Gastrocnemius medialis (tissue), 4 donors: Measurements from ENCODE around the gene PRPSAP2. TPM values are rescaled to one million over a fixed set of nuclear protein-coding genes. Genes with fewer than 3 reads are reported as not detected.

ENCODE experiments used
- ATAC-seq, 2 donors: fragments of 150-250 bp; one replicate each; pipeline ENCODE4 v1.9.1; 2016
- DNase-seq, 2 donors: peaks; one replicate each; pipeline ENCODE4 v3.0.0-alpha.2; 2019
- H3K27ac ChIP-seq, 4 donors: fragments of 200-600 bp; sonication (generic); 1 replicate in 1 of 4; 2 replicates in 3 of 4; pipeline ENCODE4 v1.5.1; 2016 to 2018; ENCODE audit warnings: mild to moderate bottlenecking in 2 of 4, moderate library complexity in 1 of 4
- H3K27me3 ChIP-seq, 3 donors: fragments of 200-600 bp; sonication (generic) in 2 of 3; 1 replicate in 1 of 3; 2 replicates in 2 of 3; pipeline versions ENCODE4 v1.5.1 to v1.6.0; 2016 to 2019; ENCODE audit warnings: mild to moderate bottlenecking in 1 of 3, moderate library complexity in 1 of 3
- H3K36me3 ChIP-seq, 2 donors: fragments of 200-600 bp; sonication (generic) in 1 of 2; one replicate each; pipeline ENCODE4 v1.5.1; 2017 to 2018
- H3K4me1 ChIP-seq, 2 donors: fragments of 200-600 bp; sonication (generic) in 1 of 2; one replicate each; pipeline ENCODE4 v1.5.1; 2016 to 2017; ENCODE audit warnings: mild to moderate bottlenecking in 2 of 2
- H3K4me3 ChIP-seq, 4 donors: fragments of 200-600 bp; sonication (generic) in 3 of 4; 1 replicate in 1 of 4; 2 replicates in 3 of 4; pipeline ENCODE4 v1.5.1; 2016 to 2019; ENCODE audit warnings: mild to moderate bottlenecking in 2 of 4
- H3K9me3 ChIP-seq, 3 donors: fragments of 200-600 bp; sonication (generic) in 2 of 3; 1 replicate in 1 of 3; 2 replicates in 2 of 3; pipeline ENCODE4 v1.5.1; 2016 to 2019
- CTCF ChIP-seq, 5 experiments: fragments of 450-650 bp in 3 of 5; fragments of 200-600 bp in 2 of 5; sonication (generic) in 2 of 5; IDR thresholded peaks in 4 of 5; conservative IDR thresholded peaks in 1 of 5; 1 replicate in 4 of 5; 2 replicates in 1 of 5; pipeline ENCODE4 v1.5.1; 2016 to 2019; ENCODE audit warnings: antibody characterized with exemption in 5 of 5, mild to moderate bottlenecking in 3 of 5, moderate library complexity in 3 of 5
- POLR2A ChIP-seq, 2 donors: fragments of 450-650 bp; IDR thresholded peaks; one replicate each; pipeline ENCODE4 v1.6.1; 2017; ENCODE audit warnings: antibody characterized with exemption in 2 of 2, mild to moderate bottlenecking in 2 of 2, moderate library complexity in 2 of 2
- in situ Hi-C, 4 donors: fragments of 200-750 bp; cut with MboI; loops; one replicate each; pipeline versions ENCODE4 v1.15.0 to v1.8.0; 2017; ENCODE audit warnings: low sequenced_read_pairs in 4 of 4
- intact Hi-C: fragments of 100-400 bp; cut with DNase I; formaldehyde crosslinking; loops from one replicate; pipeline ENCODE4 v1.15.1; 2023; ENCODE audit warnings: low total_unique reads
- total RNA-seq, 4 donors: library from RNA; depleted of rRNA; stranded (reverse); fragments of >200 nt; gene quantifications; one replicate each; pipeline versions ENCODE4 v1.1.0 to v1.2.3, GENCODE V29; 2016

Gene PRPSAP2
- total RNA-seq, 4 donors from 2014 or later, result 7.9 to 15.8 (median 10.3) TPM

GRCh38 chr17:18978050-18978449 is 120.1 kb downstream of the PRPSAP2 start:
- ATAC-seq, result no peak
- Histone ChIP-seq H3K4me3 (no peak overlapping the region), H3K36me3 (no peaks in the 10 kb centered on the region), H3K27ac (no peak overlapping the region), H3K9me3 (no peaks in the 10 kb centered on the region), H3K4me1 (no peaks in the 10 kb centered on the region), H3K27me3 (no peaks in the 10 kb centered on the region)
- in situ Hi-C loops (no loop called here), intact Hi-C loops (no loop called here)
- no peak for TF ChIP-seq POLR2A (IDR thresholded peaks at IDR 0.05)
- TF ChIP-seq CTCF (IDR thresholded peaks at IDR 0.05 in 4 of 5, conservative IDR thresholded peaks at IDR 0.05 in 1 of 5), result no peak
- no peak for DNase-seq

- in situ Hi-C loops, result no loop called here
- TF ChIP-seq CTCF (IDR thresholded peaks at IDR 0.05 in 4 of 5, conservative IDR thresholded peaks at IDR 0.05 in 1 of 5), result no peak
- no peak for TF ChIP-seq POLR2A (IDR thresholded peaks at IDR 0.05)
- Histone ChIP-seq H3K4me3 (no peak overlapping the region), H3K9me3 (no peaks in the 10 kb centered on the region), H3K27ac (no peak overlapping the region), H3K36me3 (no peaks in the 10 kb centered on the region), H3K4me1 (no peaks in the 10 kb centered on the region), H3K27me3 (no peaks in the 10 kb centered on the region)
- intact Hi-C loops, result no loop called here
- DNase-seq, result no peak
- ATAC-seq, result no peak
Observed at GRCh38 chr17:18978655-18979054, 120.7 kb downstream of the PRPSAP2 start.

Other genes starting within 250 kb of the PRPSAP2 start
- not detected for gene TBC1D28, start 213.7 kb upstream of the PRPSAP2 start, total RNA-seq
- 10 to 100 TPM in 1 of 4 donors, 1 to 10 TPM in 3; 2.3 to 10.7 (median 4.8) TPM for gene FOXO3B, start 175.8 kb upstream of the PRPSAP2 start, total RNA-seq
- gene FBXW10, start 114.1 kb upstream of the PRPSAP2 start, total RNA-seq, result under 1 TPM; 0.09 to 0.56 (median 0.41) TPM
- gene TVP23B, start 76.9 kb upstream of the PRPSAP2 start, total RNA-seq, result 10 to 100 TPM; 12.9 to 22.0 (median 19.0) TPM
- not detected for gene SLC5A10, start 94.0 kb downstream of the PRPSAP2 start, total RNA-seq
- gene FAM83G, start 146.6 kb downstream of the PRPSAP2 start, total RNA-seq, result 10 to 100 TPM in 3 of 4 donors, 1 to 10 TPM in 1; 8.2 to 25.6 (median 16.9) TPM
- gene GRAP, start 188.8 kb downstream of the PRPSAP2 start, total RNA-seq, result 1 to 10 TPM in 2 of 4 donors, under 1 TPM in 2; 0.36 to 1.7 (median 0.94) TPM